Adrenal gland (tissue), 5 donors: ENCODE measurements around the gene RASD2.

Source experiments
- CTCF ChIP-seq, 6 experiments: fragments of 450-650 bp in 4 of 6; fragments of 200-600 bp in 2 of 6; sonication (generic) in 1 of 6; IDR thresholded peaks; 1 replicate in 5 of 6; 2 replicates in 1 of 6; pipeline versions ENCODE4 v1.5.1 to v1.8.0; 2016 to 2021; ENCODE audit warnings: antibody characterized with exemption in 6 of 6, mild to moderate bottlenecking in 2 of 6, moderate library complexity in 1 of 6
- POLR2A ChIP-seq, 2 donors: fragments of 450-650 bp; IDR thresholded peaks; one replicate each; pipeline ENCODE4 v1.6.1; 2017; ENCODE audit warnings: antibody characterized with exemption in 2 of 2, mild to moderate bottlenecking in 2 of 2, moderate library complexity in 1 of 2
- donor health status: DM: no; HTN: no; CAD: no.

- no peak for TF ChIP-seq CTCF (IDR thresholded peaks at IDR 0.05)
- no peak for TF ChIP-seq POLR2A (IDR thresholded peaks at IDR 0.05)
Observed at GRCh38 chr22:35587447-35587870, 46.8 kb downstream of the RASD2 start.
